Measurements from ENCODE around the gene ING1.
"Not testable (repeated sequence)": the region's sequence is repeated elsewhere in the genome, so short reads cannot be mapped to it uniquely, and the experiment has no call there.

Gene ING1

DNA sequence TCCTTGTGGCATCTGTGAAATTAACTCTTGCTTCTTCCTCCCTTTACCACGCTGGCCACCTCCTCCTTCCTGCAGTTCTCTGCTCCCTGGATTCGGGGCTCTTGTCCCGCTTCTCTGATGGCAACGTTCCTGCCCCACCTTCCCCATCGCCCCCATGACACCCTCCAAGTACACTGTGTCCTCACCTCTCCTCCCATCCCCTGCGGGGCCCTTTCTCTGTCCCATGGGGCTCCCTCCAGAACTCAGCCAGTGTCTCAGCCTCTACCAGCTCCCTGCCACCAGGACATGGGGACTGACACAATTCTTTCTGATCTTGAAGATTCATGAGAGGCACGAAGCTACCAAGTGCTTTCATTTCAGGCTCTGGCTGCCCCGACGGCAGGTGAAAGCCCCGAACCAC, 16.7 kb upstream of the ING1 start:
- no peak for DNase-seq

DNA sequence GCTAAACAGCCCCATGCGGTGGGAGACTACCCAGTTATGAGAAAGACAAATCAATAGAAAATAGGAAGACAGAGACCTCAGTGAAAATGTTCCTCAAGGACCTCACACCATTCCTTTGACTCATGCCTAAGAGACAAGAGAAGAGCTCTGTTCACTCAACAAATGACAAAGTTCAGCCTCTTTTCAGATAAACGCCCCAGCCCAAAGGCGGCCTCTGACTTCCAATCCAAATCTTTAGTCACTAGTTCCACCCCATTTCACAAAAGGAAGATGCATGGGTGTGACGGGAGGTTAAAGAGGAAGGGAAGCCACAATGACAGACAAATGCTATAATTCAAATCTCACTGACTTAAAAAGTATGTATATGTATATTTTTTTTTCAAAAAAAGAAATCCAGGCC, 15.7 kb upstream of the ING1 start:
- DNase-seq, result no peak

DNA sequence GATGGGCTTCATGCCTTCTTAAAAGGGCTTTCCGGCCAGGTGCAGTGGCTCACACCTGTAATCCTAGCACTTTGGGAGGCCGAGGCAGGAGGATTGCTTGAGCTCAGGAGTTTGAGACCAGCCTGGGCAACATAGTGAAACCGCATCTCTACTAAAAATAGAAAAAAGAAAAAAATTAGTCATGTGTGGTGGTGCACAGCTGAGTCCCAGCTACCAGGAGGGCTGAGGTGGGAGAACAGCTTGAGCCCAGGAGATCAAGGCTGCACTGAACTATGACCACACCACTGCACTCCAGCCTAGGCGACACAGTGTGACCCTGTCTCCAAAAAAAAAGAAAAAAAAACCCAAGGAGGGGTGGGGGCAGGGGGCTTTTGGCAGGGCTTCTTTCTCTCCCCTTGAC, 14.8 kb upstream of the ING1 start:
- DNase-seq, result no peak

- DNase-seq, result no peak
These were observed 14.1 kb upstream of the ING1 start for GRCh38 chr13:110699148-110700145.

DNA sequence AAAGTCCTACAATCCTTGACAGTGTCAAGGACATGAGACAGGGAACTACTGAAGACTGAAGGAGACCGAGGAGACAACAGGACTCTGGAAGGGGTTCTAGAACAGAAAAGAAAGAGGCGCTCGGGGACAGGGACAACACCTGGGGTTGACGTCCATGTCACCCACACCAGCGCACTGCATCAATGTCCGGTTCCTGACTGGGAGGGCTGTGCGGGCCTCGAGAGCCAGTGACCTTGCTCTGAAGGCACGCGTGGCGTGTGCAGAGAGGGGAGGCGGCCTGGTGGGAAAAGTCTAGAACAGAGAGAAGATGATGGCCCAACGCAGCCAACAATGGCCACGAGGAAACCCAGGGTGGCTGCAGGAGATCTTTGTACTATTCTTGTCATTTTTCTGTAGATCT, 13.3 kb upstream of the ING1 start:
- no peak for DNase-seq

- DNase-seq, result no peak
These were observed 12.9 kb upstream of the ING1 start for GRCh38 chr13:110700641-110701040.

DNA sequence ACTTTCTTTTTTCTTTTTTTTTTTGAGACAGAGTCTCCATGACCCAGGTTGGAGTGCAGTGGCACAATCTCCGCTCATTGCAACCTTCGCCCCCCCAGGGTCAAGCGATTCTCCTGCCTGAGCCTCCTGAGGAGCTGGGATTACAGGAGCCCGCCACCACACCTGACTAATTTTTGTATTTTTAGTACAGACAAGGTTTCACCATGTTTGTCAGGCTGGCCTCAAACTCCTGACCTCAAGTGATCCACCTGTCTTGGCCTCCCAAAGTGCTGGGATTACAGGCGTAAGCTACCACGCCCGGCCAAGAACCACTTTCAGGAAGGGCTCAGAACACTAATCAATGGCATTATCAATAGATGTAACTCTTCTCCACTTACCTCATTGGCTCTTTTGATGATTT, 12.4 kb upstream of the ING1 start:
- not testable (repeated sequence) for DNase-seq

- DNase-seq, result no peak
These were observed 11.4 kb upstream of the ING1 start for GRCh38 chr13:110702089-110702488.

DNA sequence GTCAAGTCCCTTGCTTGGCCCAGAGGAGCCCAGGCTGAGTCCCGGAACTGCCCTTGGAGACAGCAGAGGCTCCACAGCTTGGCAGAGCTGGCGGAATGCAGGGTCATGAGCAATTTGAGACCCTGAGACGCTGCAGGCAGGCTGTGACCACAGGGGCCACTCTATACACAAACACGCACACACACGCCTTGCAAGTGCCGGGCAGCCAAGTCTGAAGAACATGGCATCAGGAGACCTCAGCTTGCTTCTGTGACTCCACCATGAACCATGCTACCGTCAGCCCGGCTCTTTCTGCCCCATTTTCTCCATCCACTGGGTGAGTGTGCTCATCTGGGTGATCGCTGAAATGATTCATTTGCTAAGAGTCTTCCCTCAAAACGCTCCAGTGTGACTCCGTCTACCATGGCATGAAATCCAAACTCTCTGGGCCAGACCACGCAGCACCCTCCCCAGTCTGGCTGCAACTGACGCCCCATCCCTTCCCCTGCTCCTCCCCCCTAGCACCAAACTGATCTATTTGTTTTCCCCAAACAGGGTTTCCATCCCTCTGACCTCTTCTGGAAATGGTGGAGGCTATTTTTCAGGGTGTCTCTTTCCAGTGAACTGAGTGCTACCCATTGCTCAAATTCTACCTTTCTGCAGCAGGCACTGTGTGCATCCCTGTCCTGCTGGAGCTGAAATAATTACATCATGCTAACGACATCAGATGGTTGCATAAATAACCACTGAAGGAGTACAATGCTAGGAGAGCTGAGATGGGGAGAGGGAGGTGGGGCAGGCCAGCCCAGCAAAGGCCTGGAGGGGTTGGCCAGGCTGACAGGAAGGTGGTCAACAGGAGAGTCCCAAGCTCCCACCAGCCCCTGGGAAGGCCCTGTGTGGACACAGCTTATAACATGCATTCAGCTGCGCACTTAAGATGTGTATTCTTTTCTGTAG, 10.6 kb upstream of the ING1 start:
- DNase-seq, result peak; percentile 11

DNA sequence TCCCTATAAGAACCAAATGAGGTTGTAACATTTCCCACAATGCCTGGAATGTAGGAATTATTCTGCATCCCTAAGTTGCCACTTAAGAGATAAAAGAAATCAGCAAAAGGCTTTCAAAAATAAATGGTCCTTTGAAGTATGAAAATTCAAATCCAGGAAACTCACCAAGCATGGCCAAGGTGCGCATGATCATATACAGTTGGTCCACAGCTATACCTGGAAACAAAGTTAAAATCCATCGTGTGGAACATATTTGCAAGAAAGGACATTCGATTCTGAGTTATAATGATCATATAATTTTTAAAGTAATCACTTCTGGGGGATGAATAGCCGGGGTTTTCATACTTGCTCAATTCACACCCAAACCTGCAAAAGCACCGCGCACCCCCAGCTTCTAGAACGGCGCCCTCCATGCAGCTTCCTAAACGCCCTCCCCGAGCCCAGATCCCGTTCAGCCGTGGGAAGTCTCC, 8.1 kb upstream of the ING1 start:
- no peak for DNase-seq

DNA sequence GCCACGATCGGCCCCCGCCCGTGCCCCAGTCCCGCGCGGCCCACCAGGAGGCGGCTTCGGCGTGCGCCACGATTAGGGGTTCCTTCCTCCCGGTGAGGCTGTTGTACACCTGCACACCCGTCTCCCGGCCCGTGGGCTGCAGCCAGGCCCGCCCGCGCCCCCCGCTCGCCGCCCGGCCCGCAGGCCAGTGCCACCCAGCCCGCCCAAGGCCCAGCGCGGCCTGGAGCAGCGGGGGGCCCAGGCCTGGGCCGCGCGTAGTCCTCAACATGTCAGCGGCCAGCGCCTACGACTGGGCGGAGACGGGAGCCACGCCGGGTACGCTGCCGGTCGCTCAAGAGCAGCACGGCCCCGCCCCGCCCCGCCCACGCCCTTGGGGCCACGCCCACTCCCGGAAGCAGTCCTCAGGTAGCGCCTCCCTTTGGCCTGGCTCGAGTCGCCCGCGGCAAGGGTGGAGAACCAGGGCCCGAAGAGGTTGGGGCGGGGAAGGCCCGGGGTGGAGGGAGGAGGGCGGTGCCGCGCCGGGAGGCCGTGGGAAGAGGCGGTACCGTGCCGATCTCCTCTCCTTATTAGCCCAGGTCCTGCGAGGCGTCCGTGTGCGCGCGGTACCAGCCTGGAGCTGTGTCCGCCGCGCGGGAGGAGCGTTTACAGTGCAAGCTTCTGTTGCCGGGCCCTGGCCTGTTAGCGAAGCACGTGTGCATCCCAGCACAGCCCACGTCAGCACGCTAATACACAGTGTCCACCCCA, 7.5 kb upstream of the ING1 start, which contains the start of gene CARS2:
CARS2 (minus strand) TSS at position 291 of the 744 bp plus-strand sequence; CDS start at position 268, 23 bp downstream.
- DNase-seq, result peak; percentile 98

DNA sequence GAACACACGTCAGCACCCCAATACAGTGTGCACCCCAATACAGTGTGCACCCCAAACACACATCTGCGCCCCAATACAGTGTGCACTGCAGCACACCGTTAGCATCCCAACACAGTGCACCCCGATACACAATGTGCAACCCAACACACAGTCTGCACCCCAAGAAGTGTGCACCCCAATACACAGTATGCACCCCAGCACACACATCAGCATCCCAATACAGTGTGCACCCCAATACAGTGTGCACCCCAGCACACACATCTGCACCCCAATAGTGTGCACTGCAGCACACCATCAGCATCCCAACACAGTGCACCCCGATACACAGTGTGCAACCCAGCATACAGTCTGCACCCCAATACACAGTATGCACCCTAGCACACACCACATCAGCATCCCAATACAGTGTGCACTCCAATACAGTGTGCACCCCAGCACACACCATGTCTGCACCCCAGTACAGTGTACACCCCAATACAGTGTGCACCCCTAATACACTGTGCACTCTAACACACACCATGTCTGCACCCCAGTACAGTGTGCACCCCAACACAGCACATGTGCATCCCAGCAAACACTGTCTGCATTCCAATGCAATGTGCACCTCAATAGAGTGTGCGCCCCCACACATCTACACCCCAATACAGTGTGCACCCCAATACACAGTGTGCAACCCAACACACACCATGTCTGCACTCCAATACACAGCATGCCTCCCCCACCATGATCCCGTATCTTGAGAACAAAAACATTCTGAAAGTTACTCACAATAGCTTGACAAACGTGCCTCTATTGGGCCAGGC, 6.7 kb upstream of the ING1 start:
- no peak for DNase-seq

DNA sequence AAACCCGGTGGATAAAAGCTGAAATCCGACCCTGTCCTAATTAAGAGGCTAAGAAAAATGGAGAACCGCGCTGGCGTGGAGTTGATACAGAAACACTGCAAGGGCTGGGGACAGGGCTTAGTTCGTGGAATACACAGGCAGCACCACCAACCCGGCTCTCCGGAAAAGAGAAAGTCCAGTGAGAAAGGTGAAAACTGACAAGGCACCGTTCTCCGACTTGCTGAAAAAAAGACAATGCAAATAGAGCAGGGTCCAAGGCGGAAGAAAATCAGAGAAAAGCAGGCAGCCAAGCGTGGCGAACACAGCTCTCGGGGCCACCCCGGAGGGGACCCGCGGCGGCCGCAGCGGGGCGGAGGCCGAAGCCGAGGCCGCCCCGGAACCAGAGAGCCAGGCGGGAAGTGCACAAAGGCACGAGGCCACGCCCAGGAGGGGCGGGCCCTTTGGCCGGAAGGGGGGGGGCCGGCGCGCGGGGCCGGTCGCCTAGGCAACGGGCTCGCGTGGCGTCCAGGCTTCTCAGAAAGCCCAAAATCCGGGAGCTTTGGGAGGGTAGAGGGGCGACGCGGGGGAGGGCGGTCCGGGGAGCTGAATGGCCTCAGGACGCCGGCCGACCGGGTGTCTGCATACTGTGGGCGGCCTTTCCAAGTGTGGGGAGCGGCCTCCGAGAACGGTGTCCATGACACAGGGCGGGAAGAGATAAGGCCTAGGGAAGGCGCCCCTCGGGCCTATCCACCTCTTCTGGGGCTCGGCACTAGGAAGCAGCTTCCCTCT, 1.2 kb upstream of the ING1 start:
- DNase-seq, result peak; percentile 85

DNA sequence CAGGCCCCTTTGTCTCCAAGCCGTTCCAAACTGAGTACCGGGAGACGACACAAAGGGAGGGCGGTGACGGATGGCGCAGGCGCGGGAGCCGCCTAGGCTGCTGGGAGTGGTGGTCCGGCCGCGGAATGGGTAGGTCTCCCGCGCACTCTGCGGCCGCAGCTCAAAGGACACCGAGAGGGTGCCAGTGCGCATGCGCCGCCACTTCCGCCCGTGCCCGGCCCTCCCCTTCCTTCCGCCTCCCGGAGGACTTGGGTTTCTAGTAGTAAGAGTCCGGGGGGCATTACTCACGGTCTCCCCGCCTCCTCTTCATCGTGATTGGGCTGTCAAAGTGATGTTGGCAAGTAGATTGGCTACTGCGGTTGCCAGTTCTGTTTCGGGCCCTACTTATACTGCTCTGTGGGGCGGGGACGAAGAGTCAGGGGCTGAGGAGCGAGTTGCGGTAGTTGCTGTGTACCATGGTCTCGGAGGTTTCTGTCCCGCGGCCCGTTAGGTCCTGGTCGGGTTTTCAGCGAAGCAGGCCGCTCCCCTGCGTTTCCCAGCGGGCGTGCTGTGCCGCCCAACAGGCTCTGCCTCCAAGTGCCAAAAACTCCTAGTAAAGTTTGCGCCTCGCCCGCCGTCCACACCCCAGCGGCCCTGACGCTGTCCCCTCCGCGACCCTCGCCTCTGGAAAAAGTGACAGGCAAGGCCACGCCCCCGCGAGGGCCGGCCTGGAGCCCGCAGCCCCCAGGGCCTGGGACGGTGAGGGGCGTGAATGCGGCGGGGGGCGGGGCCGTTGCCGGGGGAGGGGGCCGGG, 455 bp upstream of the ING1 start:
- DNase-seq, result peak; percentile 100

- DNase-seq, result no peak
These were observed 689 bp downstream of the ING1 start for GRCh38 chr13:110713981-110714796.

GRCh38 chr13:110714797-110715394, 1.4 kb downstream of the ING1 start:
- DNase-seq, result peak; percentile 40

- DNase-seq, result peak; percentile 100
These were observed 2.1 kb downstream of the ING1 start for GRCh38 chr13:110715395-110716246.

DNA sequence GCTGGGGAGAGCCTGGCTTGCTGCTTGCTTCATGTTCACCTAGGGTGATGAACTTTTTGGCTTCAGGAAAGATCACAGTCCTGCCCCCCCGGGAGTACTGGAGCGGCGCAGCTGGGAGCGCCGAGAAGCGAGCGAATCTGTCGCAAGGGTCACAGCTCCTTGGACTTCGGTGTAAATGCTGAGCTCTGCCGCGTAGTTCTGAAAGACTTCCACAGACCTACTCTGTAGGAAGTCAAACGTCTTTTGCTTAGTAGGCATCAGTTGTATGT, 2.7 kb downstream of the ING1 start:
- peak; percentile 25 for DNase-seq

Measured in GF-D8 (cell line).